Upper lobe of right lung (tissue), 1 donor: Measurements from ENCODE around the gene MYO1F. TPM values are rescaled to one million over a fixed set of nuclear protein-coding genes. Genes with fewer than 3 reads are reported as not detected.

ENCODE experiments used
- ATAC-seq: fragments of 200-7000 bp; cut with Tn5 transposase; one replicate; pipeline ENCODE4 v1.9.1; 2020; ENCODE audit warnings: mild to moderate bottlenecking, moderate library complexity
- DNase-seq: peaks from one replicate; pipeline ENCODE4 v3.0.0-alpha.2; 2020
- H3K27ac ChIP-seq: fragments of 200-600 bp; one replicate; pipeline ENCODE4 v1.8.0; 2022
- H3K27me3 ChIP-seq: fragments of 200-600 bp; one replicate; pipeline ENCODE4 v1.8.0; 2022; ENCODE audit warnings: mild to moderate bottlenecking
- H3K36me3 ChIP-seq: fragments of 200-600 bp; one replicate; pipeline ENCODE4 v1.8.0; 2022
- H3K4me1 ChIP-seq: fragments of 200-600 bp; one replicate; pipeline ENCODE4 v1.8.0; 2022
- H3K4me3 ChIP-seq: fragments of 200-600 bp; one replicate; pipeline ENCODE4 v1.8.0; 2022; ENCODE audit warnings: mild to moderate bottlenecking
- H3K9me3 ChIP-seq: fragments of 200-600 bp; one replicate; pipeline ENCODE4 v1.8.0; 2022
- CTCF ChIP-seq: fragments of 200-600 bp; IDR thresholded peaks from one replicate; pipeline ENCODE4 v1.8.0; 2022; ENCODE audit warnings: antibody characterized with exemption
- intact Hi-C: fragments of 100-400 bp; cut with DNase I; formaldehyde crosslinking; loops from one replicate; pipeline ENCODE4 v1.11.0; 2022
- total RNA-seq: library from RNA; stranded (reverse); fragmentation: NEBNext Ultra II Directional; extraction: Animal tissue kit (Norgen Biotek cat#: 25700); gene quantifications from one replicate; pipeline ENCODE4 v1.2.1, GENCODE V29; 2021
- donor health status: DM: no; HTN: yes; CAD: no; lungs with severe emphysema.

Gene MYO1F
- total RNA-seq, 1 donor from 2014 or later = 106 TPM

GRCh38 chr19:8596168-8596567 lies 18.9 kb upstream of the MYO1F start:
- DNase-seq = no peak
- no peaks in the 10 kb centered on the region for H3K9me3 ChIP-seq
- no peak overlapping the region for H3K4me3 ChIP-seq
- peaks cover 14% of the 10 kb centered on the region for H3K4me1 ChIP-seq
- TF ChIP-seq CTCF = no peak
- no peak overlapping the region for H3K27ac ChIP-seq
- peaks cover 9% of the 10 kb centered on the region for H3K27me3 ChIP-seq
- no peak for ATAC-seq
- intact Hi-C loops = no loop called here
- peaks cover 22% of the 10 kb centered on the region for H3K36me3 ChIP-seq

GRCh38 chr19:8595651-8596050 lies 18.4 kb upstream of the MYO1F start:
- Histone ChIP-seq H3K4me1 (peaks cover 14% of the 10 kb centered on the region), H3K9me3 (no peaks in the 10 kb centered on the region), H3K4me3 (no peak overlapping the region), H3K27me3 (peaks cover 9% of the 10 kb centered on the region), H3K27ac (no peak overlapping the region), H3K36me3 (peaks cover 17% of the 10 kb centered on the region)
- no peak for TF ChIP-seq CTCF
- DNase-seq (no peak), ATAC-seq (no peak)
- intact Hi-C loops = no loop called here

GRCh38 chr19:8593931-8594330 lies 16.7 kb upstream of the MYO1F start:
- Histone ChIP-seq H3K27ac (no peak overlapping the region), H3K4me1 (peaks cover 14% of the 10 kb centered on the region), H3K4me3 (no peak overlapping the region), H3K9me3 (no peaks in the 10 kb centered on the region), H3K36me3 (peaks cover 16% of the 10 kb centered on the region), H3K27me3 (peaks cover 9% of the 10 kb centered on the region)
- ATAC-seq = no peak
- TF ChIP-seq CTCF = peak; percentile 40
- no peak for DNase-seq
- intact Hi-C loops = no loop called here

GRCh38 chr19:8592231-8593009 lies 15.2 kb upstream of the MYO1F start:
- Histone ChIP-seq H3K4me1 (peaks cover 14% of the 10 kb centered on the region), H3K9me3 (no peaks in the 10 kb centered on the region), H3K27me3 (peaks cover 9% of the 10 kb centered on the region), H3K4me3 (peak overlapping the region; percentile 39), H3K27ac (peak overlapping the region; percentile 24), H3K36me3 (peaks cover 14% of the 10 kb centered on the region)
- no peak for TF ChIP-seq CTCF
- DNase-seq (peak; percentile 91), ATAC-seq (peak; percentile 90)
- intact Hi-C loops = no loop called here

GRCh38 chr19:8589177-8589714 lies 12.0 kb upstream of the MYO1F start:
- no peaks in the 10 kb centered on the region for H3K9me3 ChIP-seq
- peaks cover 14% of the 10 kb centered on the region for H3K4me1 ChIP-seq
- H3K36me3 ChIP-seq = no peaks in the 10 kb centered on the region
- H3K27ac ChIP-seq = no peak overlapping the region
- no peak for ATAC-seq
- no peak overlapping the region for H3K4me3 ChIP-seq
- intact Hi-C loops = no loop called here
- no peak for DNase-seq
- no peak for TF ChIP-seq CTCF
- peaks cover 9% of the 10 kb centered on the region for H3K27me3 ChIP-seq
